Stimulated activated CD4-positive, alpha-beta T cell treated with anti-CD3 and anti-CD28 coated beads, Interleukin-15, amount 100 ng/mL, for 24 hours (primary cell): ENCODE results near the gene WAPL.
"Not testable (repeated sequence)": the region's sequence is repeated elsewhere in the genome, so short reads cannot be mapped to it uniquely, and the experiment has no call there.

Source experiments
- DNase-seq: peaks from one replicate; pipeline ENCODE4 v3.0.0-alpha.2; 2020

WAPL gene, protein sequence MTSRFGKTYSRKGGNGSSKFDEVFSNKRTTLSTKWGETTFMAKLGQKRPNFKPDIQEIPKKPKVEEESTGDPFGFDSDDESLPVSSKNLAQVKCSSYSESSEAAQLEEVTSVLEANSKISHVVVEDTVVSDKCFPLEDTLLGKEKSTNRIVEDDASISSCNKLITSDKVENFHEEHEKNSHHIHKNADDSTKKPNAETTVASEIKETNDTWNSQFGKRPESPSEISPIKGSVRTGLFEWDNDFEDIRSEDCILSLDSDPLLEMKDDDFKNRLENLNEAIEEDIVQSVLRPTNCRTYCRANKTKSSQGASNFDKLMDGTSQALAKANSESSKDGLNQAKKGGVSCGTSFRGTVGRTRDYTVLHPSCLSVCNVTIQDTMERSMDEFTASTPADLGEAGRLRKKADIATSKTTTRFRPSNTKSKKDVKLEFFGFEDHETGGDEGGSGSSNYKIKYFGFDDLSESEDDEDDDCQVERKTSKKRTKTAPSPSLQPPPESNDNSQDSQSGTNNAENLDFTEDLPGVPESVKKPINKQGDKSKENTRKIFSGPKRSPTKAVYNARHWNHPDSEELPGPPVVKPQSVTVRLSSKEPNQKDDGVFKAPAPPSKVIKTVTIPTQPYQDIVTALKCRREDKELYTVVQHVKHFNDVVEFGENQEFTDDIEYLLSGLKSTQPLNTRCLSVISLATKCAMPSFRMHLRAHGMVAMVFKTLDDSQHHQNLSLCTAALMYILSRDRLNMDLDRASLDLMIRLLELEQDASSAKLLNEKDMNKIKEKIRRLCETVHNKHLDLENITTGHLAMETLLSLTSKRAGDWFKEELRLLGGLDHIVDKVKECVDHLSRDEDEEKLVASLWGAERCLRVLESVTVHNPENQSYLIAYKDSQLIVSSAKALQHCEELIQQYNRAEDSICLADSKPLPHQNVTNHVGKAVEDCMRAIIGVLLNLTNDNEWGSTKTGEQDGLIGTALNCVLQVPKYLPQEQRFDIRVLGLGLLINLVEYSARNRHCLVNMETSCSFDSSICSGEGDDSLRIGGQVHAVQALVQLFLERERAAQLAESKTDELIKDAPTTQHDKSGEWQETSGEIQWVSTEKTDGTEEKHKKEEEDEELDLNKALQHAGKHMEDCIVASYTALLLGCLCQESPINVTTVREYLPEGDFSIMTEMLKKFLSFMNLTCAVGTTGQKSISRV (N-terminal part only)

DNA sequence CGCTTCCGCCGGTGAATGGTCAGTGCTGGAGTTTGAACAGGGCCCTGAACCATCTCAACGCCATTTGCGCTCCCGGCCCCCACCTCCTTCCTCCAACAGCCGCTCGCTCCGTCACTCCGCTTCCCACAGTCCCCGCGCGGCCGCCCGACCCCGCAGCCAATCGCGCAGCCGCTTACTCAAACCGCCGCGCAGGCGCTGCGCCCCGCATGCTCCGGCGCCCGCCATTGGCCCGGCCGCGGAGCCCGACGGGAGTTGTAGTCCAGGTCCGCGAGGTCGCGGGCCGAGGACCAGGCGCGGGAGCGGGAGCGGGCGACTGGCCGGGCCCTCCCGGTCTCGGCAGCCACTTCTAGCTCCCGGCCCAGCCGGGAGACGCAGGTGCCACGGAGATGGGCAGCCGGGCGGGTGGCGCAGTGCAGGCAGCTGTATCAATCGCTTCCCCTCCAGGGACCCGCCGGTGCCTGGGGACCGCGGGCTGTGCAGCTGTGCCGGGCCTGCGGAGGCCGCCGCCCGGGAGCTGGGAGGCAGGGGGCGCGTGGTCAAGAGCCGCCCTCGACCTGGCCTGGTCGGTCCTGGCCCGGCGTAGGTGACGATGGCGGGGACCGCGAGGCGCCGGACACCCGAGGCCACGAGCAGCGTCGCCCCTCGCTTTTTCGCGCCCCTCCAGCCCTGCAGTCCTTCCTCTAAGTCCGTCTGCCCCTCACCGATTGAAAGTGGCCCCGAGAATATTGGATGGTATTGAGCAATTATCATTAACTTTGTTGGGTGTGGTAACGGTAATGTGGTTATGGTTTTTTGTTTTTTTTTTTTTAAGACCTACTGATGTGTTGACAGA lies at the start of gene WAPL:
Gene WAPL (minus strand): TSS at position 115 of the 832 bp plus-strand sequence. CDS start 3,723 bp downstream, outside the sequence.
- DNase-seq = peak; percentile 96

DNA sequence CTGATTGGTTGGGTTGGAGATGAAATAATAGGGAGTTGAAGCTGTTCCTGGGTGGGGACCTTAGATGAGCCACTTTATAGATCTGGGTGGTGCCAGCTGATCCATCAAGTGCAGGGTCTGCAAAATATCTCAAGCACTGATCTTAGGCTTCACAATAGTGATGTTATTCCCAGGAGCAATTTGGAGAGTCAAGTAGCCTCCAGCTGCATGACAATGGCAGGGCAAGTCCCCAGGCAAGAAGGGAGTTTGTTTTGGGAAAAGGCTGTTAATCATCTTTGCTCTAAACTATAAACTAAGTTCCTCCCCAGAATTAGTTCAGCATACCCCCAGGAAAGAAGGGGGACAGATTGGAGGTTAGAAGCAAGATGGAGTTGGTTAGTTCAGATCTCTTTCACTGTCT lies 47.7 kb upstream of the WAPL start:
- no peak for DNase-seq

DNA sequence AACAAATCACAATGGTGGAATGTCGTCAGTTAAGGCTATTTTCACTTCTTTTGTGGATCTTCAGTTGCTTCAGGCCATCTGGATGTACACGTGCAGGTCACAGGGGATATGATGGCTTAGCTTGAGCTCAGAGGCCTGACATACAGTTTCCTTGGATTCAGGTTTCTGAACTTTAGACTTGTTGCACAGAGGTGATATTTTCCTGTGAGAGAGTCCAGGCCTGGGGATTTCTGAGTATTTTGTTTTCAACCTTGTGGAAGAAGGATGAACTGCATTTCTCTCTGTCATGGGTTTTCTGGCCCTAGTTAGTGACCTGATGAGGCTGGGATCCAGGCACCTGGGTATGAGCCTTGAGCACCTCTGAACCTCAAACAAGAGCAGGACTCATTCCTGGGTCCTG lies 44.9 kb upstream of the WAPL start:
- DNase-seq = not testable (repeated sequence)

DNA sequence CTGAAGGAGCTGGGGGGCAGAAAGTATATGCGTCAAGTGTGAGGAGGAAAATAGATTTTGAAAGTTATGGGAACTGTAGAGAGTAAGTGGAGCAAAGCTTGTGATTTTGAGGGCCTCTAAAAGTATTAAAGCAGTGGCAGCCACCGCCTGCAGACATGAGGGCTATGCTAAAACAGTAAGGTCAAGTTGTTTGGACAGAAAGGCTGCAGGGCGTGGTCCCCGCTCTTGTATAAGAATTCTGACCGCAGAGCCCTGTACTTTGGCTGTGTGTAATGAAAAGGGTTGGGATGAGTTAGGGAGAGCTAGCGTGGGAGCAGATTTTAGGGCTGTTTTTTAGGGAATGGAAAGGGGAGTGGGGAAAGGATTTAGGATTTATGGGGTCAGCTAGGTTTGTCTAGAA lies 41.7 kb upstream of the WAPL start:
- not testable (repeated sequence) for DNase-seq

DNA sequence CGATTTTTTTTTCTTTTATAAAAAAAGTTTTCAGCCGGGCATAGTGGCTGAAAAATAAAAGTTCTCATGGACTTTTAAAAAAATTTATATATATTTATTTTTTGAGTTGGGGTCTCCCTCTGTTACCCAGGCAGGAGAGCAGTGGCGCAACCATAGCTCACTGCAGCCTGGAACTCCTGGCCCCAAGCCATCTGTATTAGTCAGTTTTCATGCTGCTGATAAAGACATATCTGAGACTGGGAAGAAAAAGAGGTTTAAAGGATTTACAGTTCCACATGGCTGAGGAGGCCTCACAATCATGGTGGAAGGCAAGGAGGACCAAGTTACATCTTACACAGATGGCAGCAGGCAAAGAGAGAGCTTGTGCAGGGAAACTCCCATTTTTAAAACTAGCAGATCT lies 37.1 kb upstream of the WAPL start:
- not testable (repeated sequence) for DNase-seq

DNA sequence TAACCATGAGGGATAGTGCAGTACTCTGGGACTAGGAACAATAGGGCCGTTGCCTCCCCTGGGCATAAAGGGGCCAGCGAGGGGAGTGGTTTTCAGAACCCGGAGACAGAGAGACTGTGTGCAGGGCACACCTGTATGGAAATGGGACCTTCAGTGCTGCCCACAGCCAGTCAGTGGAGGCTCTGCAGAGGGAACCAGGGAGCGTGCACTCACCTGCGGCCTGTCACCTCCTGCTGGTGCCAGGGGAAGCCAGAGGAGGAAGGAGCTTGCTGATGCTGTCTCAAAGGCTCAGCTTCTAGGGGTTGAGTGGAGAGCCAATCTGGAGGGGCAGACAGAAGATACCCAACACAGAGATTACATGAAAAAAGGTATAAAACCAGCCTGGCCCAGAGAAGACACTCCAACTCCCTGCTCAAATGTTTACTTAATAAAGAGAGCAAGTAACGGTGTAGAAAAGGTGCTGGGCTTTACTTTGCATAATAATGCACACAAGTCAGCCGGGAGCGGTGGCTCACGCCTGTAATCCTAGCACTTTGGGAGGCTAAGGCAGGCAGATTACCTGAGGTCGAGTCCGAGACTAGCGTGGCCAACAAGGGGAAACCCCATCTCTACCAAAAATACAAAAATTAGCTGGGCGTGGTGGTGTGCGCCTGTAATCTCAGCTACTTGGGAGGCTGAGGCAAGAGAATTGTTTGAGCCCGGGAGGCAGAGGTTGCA lies 35.5 kb upstream of the WAPL start:
- DNase-seq = no peak

DNA sequence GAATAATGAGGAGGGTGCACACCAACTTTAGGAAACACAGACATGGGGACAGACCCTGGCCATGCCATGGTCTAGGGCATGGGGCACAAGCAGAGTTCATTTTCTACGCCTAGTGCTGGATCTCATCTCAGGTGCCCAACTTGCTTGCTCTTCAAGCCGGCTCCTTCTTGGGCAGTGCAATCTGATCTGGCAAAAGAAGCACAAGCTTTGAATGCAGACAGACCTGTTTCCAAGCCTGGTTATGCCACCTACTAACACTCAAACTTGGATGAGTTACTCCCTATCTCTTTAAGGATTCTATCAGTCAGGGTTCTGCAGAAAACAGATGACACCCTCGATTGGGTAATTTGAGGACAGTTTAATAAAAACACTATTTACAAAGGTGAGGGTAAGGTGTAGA lies 34.9 kb upstream of the WAPL start:
- no peak for DNase-seq

DNA sequence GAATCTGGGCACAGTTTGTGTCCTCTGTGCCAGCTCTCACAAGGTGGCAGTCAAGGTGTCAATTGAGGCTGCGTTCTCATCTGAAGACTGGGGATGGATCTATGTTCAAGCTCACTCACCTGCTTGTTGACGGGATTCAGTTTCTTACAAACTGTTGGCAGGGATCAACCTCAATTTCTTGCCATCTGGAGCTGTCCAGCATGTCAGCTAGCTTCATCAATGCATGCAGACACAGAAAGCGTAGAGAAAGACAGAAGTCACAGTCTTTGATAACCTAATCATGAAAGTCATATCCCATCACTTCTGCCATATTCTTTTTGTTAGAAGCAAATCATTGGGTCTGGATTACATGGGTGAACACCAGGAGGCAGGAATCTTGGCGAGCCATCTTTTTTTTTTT lies 32.0 kb upstream of the WAPL start:
- DNase-seq = no peak

DNA sequence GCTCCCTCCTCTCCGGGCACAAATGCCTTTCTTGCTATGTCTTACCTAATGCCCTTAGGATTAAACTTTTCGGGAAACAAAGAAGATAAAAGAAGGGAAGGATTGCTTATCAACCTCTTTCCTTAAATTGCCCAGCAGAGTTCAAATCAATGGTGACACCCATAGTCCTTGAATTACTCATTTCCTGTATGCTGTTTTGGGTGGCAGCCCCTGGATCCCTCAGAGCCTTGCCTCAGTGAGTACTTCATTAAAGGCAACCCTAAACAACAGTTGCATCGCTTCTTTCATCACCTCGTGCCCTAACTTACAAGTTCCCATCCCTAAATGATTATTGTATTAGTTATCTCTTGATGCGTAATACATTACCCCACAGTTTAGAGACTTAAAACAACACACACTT lies 31.6 kb upstream of the WAPL start:
- DNase-seq = no peak

DNA sequence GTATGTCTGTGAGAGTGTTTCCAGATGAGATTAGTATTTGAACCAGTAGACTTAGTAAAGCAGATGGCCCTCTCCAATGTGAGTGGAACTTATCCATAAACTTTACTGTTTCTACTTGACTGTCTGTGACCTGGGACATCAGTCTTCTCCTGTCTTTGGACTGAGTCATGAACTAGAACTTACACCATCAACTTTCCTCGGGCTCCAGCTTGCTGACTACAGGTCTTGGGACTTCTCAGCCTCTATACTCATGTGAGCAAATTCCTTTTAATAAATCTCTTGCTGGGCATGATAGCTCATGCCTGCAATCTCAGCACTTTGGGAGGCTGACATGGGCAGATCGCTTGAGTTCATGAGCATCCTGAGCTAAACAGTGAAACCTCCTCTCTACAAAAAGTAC lies 25.7 kb upstream of the WAPL start:
- no peak for DNase-seq

DNA sequence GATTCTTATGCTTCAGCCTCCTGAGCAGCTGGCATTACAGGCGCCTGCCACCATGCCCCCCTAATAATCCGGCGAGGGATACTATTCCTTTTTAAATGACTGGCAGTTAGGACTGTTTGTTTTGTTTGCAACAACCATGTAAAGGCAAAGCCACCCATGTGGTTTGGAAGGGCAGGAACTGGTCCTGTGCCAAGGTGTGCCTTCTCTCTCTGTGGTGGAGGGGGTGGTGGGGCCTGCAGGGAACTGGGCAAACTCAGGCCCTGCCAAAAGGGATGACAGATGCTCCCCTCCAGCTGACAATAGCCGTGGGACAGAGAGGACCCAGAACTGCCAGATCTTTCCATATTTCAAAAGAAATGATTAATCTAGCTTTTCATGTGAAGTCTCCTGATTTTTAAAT lies 23.5 kb upstream of the WAPL start:
- no peak for DNase-seq

DNA sequence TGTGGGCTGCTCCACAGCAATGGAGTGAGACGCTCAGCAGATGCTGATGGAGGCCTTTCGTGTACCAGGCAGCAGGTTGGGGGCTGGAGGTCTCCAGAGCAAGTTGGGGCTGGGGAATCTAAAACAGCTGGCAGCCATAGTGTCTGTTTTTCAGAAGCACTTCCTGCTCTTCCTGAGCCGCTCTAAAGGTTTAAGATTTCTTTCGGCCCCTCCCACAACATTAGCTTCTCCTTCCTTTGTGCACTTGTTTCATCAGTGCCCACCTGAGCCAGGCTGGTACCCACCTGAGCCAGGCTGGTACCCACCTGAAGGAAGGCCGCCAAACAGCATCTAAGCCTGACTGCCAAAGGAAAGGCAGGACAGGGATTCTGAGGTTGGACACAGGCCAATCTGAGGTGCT lies 18.4 kb upstream of the WAPL start:
- no peak for DNase-seq

DNA sequence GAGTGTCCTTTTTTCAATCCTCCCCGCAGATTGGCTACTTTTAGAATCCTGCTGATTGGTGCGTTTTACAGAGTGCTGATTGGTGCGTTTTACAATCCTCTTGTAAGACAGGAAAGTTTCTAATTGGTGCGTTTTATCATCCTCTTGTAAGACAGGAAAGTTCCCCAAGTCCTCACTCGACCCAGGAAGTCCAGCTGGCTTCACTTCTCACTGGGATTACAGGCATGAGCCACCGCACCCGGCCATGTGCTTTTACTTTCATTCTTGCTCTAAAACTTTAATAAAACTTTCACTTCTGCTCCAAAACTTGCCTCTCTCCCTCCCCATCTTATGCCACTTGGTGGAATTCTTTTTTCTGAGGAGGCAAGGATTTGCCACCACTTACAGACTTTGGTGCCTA lies 17.0 kb upstream of the WAPL start:
- no peak for DNase-seq

DNA sequence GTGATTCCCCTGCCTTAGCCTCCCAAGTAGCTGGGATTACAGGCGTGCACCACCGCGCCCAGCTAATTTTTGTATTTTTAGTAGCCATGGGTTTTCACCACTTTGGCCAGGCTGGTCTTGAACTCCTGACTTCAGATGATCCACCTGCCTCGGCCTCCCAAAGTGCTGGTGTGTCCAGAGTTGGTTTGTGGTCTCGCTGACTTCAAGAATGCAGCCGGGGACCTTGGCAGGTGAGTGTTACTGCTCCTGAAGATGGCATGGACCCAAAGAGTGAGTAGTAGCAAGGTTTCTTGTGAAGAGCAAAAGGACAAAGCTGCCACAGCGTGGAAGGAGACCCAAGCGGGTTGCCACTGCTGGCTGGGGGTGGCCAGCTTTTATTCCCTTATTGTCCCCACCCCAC lies 16.4 kb upstream of the WAPL start:
- DNase-seq = not testable (repeated sequence)

DNA sequence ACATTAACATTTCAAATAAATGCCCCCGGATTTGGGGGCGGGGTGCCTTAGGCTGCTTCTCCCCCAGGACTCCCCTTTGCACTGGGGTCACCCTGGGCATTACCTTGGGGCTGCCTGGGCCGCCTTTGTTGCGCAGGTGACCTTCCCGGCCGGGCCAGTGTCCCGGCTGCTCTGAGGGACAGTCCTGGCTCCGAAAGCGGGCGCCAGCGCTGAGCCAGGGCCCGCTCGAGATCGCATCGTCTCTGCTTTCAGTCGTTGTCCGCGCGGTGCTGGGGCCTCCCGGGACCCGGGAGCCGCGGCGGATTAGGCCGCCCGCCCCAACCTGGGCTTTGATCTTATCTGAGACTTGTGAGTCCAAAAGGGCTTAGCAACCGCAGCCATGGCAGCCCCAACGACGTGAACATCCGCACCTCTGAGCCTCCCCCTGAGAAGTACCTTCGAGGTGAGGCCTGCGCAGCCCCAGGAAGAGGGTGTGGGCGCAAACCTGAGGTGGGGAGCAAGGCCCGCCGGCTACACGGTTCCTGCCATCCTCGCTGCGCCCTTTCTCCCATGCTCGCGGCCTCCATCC lies 14.8 kb upstream of the WAPL start:
- DNase-seq = peak; percentile 52

DNA sequence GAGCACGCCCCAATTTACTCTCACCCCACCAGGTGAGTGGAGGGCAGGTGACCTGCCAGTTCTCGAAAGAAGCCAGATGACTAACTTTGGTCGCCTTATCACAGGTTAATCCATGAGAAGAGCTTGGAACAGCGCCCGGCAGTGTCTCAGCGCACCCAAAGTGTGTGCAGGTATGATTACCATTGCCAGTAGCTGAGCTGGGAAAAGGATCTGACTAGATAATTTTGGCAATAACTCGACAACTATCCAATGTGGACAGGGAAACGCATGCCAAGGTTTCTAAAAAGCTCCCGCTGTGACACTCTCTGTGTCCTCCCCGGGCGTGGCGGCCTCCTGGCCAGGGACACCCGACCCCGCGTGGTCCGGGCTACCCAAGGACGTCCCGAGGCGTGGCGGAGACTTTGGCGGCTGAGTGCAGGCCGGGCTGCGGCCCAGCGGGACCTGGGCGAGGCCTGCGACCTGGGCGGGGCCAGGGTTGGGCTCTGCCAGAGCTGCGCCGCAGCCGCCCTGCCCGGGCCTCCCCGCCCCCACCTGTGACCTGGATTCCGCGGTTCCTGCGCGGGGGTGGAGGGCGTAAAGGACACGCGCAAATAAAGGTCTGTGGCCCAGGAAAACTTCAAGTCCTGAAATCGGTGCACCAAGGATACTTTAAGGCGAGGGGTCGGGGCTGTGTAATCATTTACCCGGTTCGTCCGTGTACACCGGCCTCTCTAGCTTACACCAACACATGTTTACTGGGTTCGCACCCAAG lies 13.7 kb upstream of the WAPL start:
- DNase-seq = peak; percentile 53

DNA sequence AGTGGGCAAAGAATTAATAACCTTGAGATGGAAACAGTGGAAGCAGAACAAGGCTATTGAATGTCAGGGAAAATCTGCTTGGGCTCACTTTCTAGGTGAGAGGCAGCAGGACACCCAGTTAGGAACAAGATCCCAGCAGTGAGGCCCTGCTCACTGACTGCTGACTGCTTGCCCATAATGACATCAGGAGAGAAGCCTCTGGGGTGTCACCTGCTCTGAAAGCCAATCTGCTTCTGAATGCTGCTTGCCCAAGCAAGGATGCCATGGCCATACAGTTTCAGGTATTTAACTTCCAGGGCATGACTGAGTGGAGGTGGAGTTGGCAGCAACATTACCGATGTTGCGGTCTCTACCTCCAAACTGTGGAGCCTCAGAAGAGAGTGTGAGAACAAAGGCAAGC lies 11.7 kb upstream of the WAPL start:
- no peak for DNase-seq

DNA sequence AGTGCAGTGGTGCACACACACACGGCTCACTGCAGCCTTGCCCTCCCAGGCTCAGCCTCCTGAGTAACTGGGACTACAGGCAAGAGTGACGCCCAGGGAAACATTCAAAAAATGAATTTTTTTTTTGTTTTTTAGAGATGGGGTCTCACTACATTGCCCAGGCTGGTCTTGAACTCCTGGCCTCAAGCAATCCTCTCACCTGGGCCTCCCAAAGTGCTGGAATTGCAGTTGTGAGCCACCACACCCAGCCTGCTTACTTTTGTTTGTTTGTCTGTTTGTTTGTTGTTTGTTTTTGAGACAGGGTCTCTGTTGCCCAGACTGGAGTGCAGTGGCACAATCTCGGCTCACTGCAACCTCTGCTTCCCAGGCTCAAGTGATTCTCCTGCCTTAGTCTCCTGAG lies 7.1 kb upstream of the WAPL start:
- DNase-seq = not testable (repeated sequence)

DNA sequence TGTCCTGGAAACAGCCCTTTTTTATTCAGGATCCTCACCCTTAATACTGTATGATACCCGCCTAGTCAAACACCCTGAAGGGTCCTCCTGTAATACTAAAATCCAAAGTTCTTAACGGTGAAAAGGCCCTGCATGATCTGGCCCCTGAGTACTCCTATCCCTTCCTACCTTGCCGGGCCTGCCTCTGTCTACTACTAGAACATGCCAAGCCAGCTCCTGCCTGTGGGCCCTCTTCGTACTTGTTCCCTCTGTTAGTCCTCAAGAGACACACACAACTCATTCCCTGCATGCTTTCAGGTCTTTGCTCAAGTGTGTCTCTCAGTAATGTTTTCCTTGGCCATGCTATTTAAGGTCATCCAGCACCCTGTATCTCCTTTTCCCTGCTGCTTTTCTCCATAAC lies 5.0 kb upstream of the WAPL start:
- no peak for DNase-seq

DNA sequence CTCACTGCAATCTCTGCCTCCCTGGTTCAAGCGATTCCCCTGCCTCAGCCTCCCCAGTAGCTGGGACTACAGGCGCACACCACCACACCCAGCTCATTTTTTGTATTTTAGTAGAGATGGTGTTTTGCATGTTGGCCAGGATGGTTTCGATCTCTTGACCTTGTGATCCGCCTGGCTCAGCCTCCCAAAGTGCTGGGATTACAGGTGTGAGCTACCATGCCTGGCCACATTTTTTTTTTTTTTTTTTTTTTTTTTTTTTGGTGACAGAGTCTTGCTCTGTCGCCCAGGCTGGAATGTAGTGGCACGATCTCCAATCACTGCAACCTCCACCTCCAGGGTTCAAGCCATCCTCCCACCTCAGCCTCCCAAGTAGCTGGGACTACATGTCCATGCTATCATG lies 4.1 kb upstream of the WAPL start:
- not testable (repeated sequence) for DNase-seq
